H9 (cell line): ENCODE results near the gene PLK3. TPM values are rescaled to one million over a fixed set of nuclear protein-coding genes. Genes with fewer than 3 reads are reported as not detected.
A peak's percentile ranks its signal among the peaks of the same experiment; 100 is the strongest.

Source experiments
- DNase-seq: peaks from one replicate; pipeline ENCODE4 v3.0.0-alpha.2; 2017
- H2AFZ ChIP-seq: one replicate; pipeline ENCODE4 v1.6.1; 2013; ENCODE audit warnings: mild to moderate bottlenecking, low read length, control low read depth, moderate library complexity
- H2AK5ac ChIP-seq: 2 replicates; pipeline ENCODE4 v1.6.1; 2013; ENCODE audit warnings: low read length, control low read depth, mixed read lengths; ENCODE audit not compliant: insufficient read length
- H2BK120ac ChIP-seq: one replicate; pipeline ENCODE4 v1.6.1; 2013; ENCODE audit warnings: low read depth, mild to moderate bottlenecking, low read length, control low read depth, inconsistent platforms; ENCODE audit not compliant: poor library complexity, severe bottlenecking
- H2BK12ac ChIP-seq: 2 replicates; pipeline ENCODE4 v1.6.1; 2013; ENCODE audit warnings: low read length, control low read depth, mixed read lengths, low read depth; ENCODE audit not compliant: insufficient read length
- H2BK15ac ChIP-seq: 2 replicates; pipeline ENCODE4 v1.6.1; 2013; ENCODE audit warnings: low read depth, low read length, control low read depth
- H2BK20ac ChIP-seq: one replicate; pipeline ENCODE4 v1.6.1; 2013; ENCODE audit warnings: low read depth, mild to moderate bottlenecking, low read length, control low read depth, inconsistent platforms; ENCODE audit not compliant: poor library complexity, severe bottlenecking
- H2BK5ac ChIP-seq: 2 replicates; pipeline ENCODE4 v1.6.1; 2013; ENCODE audit warnings: low read length, control low read depth, mixed read lengths; ENCODE audit not compliant: insufficient read length
- H3K14ac ChIP-seq: 2 replicates; pipeline ENCODE4 v1.6.1; 2013; ENCODE audit warnings: low read length, control low read depth; ENCODE audit not compliant: insufficient read depth
- H3K18ac ChIP-seq: 2 replicates; pipeline ENCODE4 v1.6.1; 2013; ENCODE audit warnings: low read depth, mild to moderate bottlenecking, mixed read lengths, low read length, control low read depth; ENCODE audit not compliant: insufficient read length
- H3K23ac ChIP-seq: 2 replicates; pipeline ENCODE4 v1.6.1; 2013; ENCODE audit warnings: low read length, control low read depth, mixed read lengths, low read depth; ENCODE audit not compliant: insufficient read length
- H3K23me2 ChIP-seq: 2 replicates; pipeline ENCODE4 v1.6.1; 2013; ENCODE audit warnings: low read depth, mild to moderate bottlenecking, mixed read lengths, low read length, control low read depth; ENCODE audit not compliant: insufficient read length, poor library complexity, severe bottlenecking
- H3K27ac ChIP-seq: 2 replicates; pipeline ENCODE4 v1.5.1; 2013; ENCODE audit warnings: low read length, control low read depth, mixed read lengths, low read depth; ENCODE audit not compliant: insufficient read length
- H3K27me3 ChIP-seq: 2 replicates; pipeline ENCODE4 v1.6.1; 2013; ENCODE audit warnings: low read length, control low read depth, inconsistent platforms; ENCODE audit not compliant: insufficient read depth
- H3K4ac ChIP-seq: 2 replicates; pipeline ENCODE4 v1.6.1; 2013; ENCODE audit warnings: low read depth, mild to moderate bottlenecking, control low read depth, inconsistent platforms, low read length, moderate library complexity
- H3K4me1 ChIP-seq: 2 replicates; pipeline ENCODE4 v1.6.1; 2013; ENCODE audit warnings: low read length, control low read depth, inconsistent platforms; ENCODE audit not compliant: insufficient read depth
- H3K4me2 ChIP-seq: 2 replicates; pipeline ENCODE4 v1.6.1; 2013; ENCODE audit warnings: low read length, control low read depth, mixed read lengths; ENCODE audit not compliant: insufficient read length, insufficient read depth
- H3K56ac ChIP-seq: 2 replicates; pipeline ENCODE4 v1.6.1; 2013; ENCODE audit warnings: low read depth, mild to moderate bottlenecking, mixed read lengths, low read length, control low read depth; ENCODE audit not compliant: insufficient read length
- H3K79me1 ChIP-seq: 2 replicates; pipeline ENCODE4 v1.6.1; 2013; ENCODE audit warnings: low read depth, mild to moderate bottlenecking, moderate library complexity, low read length, control low read depth, inconsistent platforms; ENCODE audit not compliant: insufficient read depth, poor library complexity, severe bottlenecking
- H3K79me2 ChIP-seq: 2 replicates; pipeline ENCODE4 v1.6.1; 2013; ENCODE audit warnings: low read length, control low read depth, inconsistent platforms; ENCODE audit not compliant: insufficient read depth
- H3K9ac ChIP-seq: 2 replicates; pipeline ENCODE4 v1.6.1; 2013; ENCODE audit warnings: low read length, control low read depth, mixed read lengths; ENCODE audit not compliant: insufficient read length; ENCODE audit errors: extremely low read depth
- H3K9me3 ChIP-seq: one replicate; pipeline ENCODE4 v1.6.1; 2013; ENCODE audit warnings: low read depth, low read length, inconsistent platforms; ENCODE audit not compliant: control insufficient read depth
- H3T11ph ChIP-seq: one replicate; pipeline ENCODE4 v1.6.1; 2013; ENCODE audit warnings: mild to moderate bottlenecking, low read length, control low read depth, inconsistent platforms
- H4K20me1 ChIP-seq: one replicate; pipeline ENCODE4 v1.6.1; 2013; ENCODE audit not compliant: control insufficient read depth, insufficient read length, insufficient read depth
- H4K5ac ChIP-seq: 2 replicates; pipeline ENCODE4 v1.6.1; 2013; ENCODE audit warnings: low read depth, mild to moderate bottlenecking, mixed read lengths, low read length, control low read depth; ENCODE audit not compliant: insufficient read length
- H4K8ac ChIP-seq: replicated peaks from 2 replicates; pipeline ENCODE4 v1.6.1; 2013; ENCODE audit warnings: low read length, control low read depth, mixed read lengths, low read depth; ENCODE audit not compliant: insufficient read length
- H4K91ac ChIP-seq: 2 replicates; pipeline ENCODE4 v1.6.1; 2013; ENCODE audit warnings: low read depth, mild to moderate bottlenecking, moderate library complexity, mixed read lengths, low read length, control low read depth; ENCODE audit not compliant: insufficient read length
- H3K27ac Mint-ChIP-seq, 3 experiments: 2 replicates in 2 of 3; 3 replicates in 1 of 3; pipeline ENCODE4 v1.8.0; 2020 to 2021; ENCODE audit warnings: mixed read lengths in 3 of 3, mild to moderate bottlenecking in 1 of 3, moderate library complexity in 1 of 3
- H3K27me3 Mint-ChIP-seq: 2 replicates; pipeline ENCODE4 v1.8.0; 2021; ENCODE audit warnings: low read depth, mild to moderate bottlenecking, moderate library complexity, mixed read lengths
- H3K36me3 Mint-ChIP-seq, 3 experiments: 2 replicates in 2 of 3; 3 replicates in 1 of 3; pipeline ENCODE4 v1.8.0; 2020 to 2021; ENCODE audit warnings: low read depth in 3 of 3, mixed read lengths in 3 of 3; ENCODE audit not compliant: insufficient read depth in 1 of 3
- H3K4me1 Mint-ChIP-seq, 2 experiments: 2 replicates each; pipeline ENCODE4 v1.8.0; 2020; ENCODE audit warnings: mixed read lengths in 2 of 2
- H3K4me3 Mint-ChIP-seq, 2 experiments: 2 replicates in 1 of 2; 3 replicates in 1 of 2; pipeline ENCODE4 v1.8.0; 2020 to 2021; ENCODE audit warnings: mild to moderate bottlenecking in 2 of 2, mixed read lengths in 2 of 2, moderate library complexity in 1 of 2
- H3K9me3 Mint-ChIP-seq, 2 experiments: 2 replicates in 1 of 2; 3 replicates in 1 of 2; pipeline ENCODE4 v1.8.0; 2020; ENCODE audit warnings: mild to moderate bottlenecking in 2 of 2, mixed read lengths in 2 of 2, moderate library complexity in 1 of 2
- WGBS: extraction: QIAGEN DNeasy Blood & Tissue Kit; methylation state at CpG from one replicate; pipeline ENCODE4 v1.1.7; 2013; ENCODE audit warnings: missing lambda C conversion rate, low lambda C conversion rate, mixed read lengths; ENCODE audit not compliant: insufficient read length; ENCODE audit errors: extremely low coverage; 5-methylcytosine and 5-hydroxymethylcytosine counted together
- total RNA-seq: library from RNA; stranded (reverse); gene quantifications from 2 replicates; pipeline ENCODE4 v1.2.1, GENCODE V29; 2021
- TF ChIP-seq, protein P1 (sequence below): fragments of 200-600 bp; sonication (generic); conservative IDR thresholded peaks from 3 replicates; pipeline ENCODE4 v1.8.0; 2021; ENCODE audit warnings: antibody characterized with exemption, mild to moderate bottlenecking

Gene PLK3
- total RNA-seq, 1 experiment from 2014 or later: 14.7 TPM

DNA sequence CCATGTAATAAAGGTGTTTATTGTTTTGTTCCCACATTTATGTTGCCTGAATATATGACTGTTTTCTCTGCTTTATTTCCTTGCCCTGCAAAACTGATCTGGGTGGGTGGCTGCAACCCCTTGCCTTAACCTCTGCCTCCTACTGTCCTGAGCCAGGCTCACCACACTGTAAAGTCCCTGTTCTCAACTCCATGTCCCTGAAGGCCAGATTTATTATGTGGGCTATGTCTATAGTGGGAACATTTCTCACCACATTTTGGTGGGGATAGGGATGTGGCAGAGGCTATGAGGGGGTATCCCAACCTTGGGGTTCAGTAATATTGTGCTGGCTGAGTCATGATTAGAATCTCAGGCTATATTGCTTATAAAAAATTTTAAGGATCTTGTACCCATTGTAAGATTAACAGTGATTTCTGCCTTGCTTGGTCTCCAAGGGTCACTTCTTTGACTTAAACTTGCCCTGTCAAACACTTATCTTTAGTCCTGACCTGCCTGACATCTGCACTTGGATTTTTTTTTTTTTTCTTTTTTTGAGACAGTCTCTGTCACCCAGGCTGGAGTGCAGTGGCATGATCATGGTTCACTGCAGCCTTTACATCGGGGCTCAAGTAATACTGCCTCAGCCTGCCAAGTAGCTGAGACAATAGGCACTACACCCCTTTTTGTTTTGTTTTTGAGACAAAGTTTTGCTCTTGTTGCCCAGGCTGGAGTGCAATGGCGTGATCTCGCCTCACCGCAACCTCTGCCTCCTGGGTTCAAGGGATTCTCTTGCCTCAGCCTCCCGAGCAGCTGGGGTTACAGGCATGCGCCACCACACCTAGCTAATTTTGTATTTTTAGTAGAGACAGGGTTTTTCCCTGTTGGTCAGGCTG lies 21.2 kb upstream of the PLK3 start:
- Mint-ChIP-seq H3K36me3 (peaks cover 33 to 68% (median 52%) of the 10 kb centered on the region in 3 experiments), H3K4me1 (peaks cover 27 to 30% of the 10 kb centered on the region in 2 experiments), H3K27ac (peak overlapping the region in 2 of 3 experiments; percentile 85 to 93; a peak in 4 of 7 replicates), H3K27me3 (peaks cover 1% of the 10 kb centered on the region; the same call in 1 of the 2 replicates), H3K4me3 (peak overlapping the region; percentile 63 to 81), H3K9me3 (0 out of 5 replicates have a peak, but pooled peaks cover 0 to 4% of the 10 kb centered on the region in 2 experiments)
- Histone ChIP-seq H3K9ac (no peak overlapping the region), H3K4me2 (no peak overlapping the region), H4K20me1 (peaks cover 4% of the 10 kb centered on the region), H4K91ac (no peak overlapping the region), H2AK5ac (no peak overlapping the region), H2BK120ac (no peak overlapping the region), H3T11ph (no peak overlapping the region), H3K79me1 (peaks cover 2% of the 10 kb centered on the region), H3K4me1 (no peaks in the 10 kb centered on the region), H2BK15ac (no peak overlapping the region), H3K14ac (no peak overlapping the region), H3K9me3 (no peaks in the 10 kb centered on the region), H2BK5ac (no peak overlapping the region), H2AFZ (no peak overlapping the region), H3K56ac (no peak overlapping the region), H4K8ac (no peak overlapping the region), H3K27ac (no peak overlapping the region), H3K18ac (no peak overlapping the region), H3K4ac (no peak overlapping the region), H2BK20ac (no peak overlapping the region), H3K27me3 (no peaks in the 10 kb centered on the region), H3K79me2 (peaks cover 17% of the 10 kb centered on the region; the same call in 1 of the 2 replicates), H4K5ac (no peak overlapping the region), H2BK12ac (no peak overlapping the region), H3K23ac (no peak overlapping the region), H3K23me2 (peaks cover 11% of the 10 kb centered on the region)
- TF ChIP-seq, protein P1, sequence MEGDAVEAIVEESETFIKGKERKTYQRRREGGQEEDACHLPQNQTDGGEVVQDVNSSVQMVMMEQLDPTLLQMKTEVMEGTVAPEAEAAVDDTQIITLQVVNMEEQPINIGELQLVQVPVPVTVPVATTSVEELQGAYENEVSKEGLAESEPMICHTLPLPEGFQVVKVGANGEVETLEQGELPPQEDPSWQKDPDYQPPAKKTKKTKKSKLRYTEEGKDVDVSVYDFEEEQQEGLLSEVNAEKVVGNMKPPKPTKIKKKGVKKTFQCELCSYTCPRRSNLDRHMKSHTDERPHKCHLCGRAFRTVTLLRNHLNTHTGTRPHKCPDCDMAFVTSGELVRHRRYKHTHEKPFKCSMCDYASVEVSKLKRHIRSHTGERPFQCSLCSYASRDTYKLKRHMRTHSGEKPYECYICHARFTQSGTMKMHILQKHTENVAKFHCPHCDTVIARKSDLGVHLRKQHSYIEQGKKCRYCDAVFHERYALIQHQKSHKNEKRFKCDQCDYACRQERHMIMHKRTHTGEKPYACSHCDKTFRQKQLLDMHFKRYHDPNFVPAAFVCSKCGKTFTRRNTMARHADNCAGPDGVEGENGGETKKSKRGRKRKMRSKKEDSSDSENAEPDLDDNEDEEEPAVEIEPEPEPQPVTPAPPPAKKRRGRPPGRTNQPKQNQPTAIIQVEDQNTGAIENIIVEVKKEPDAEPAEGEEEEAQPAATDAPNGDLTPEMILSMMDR: no peak
- no CpG with 5 or more reads among the region's 6 CpGs for WGBS
- no peak for DNase-seq
